ENCODE results near the gene COG8.
A peak's percentile ranks its signal among the peaks of the same experiment; 100 is the strongest.
"Not testable (repeated sequence)": the region's sequence is repeated elsewhere in the genome, so short reads cannot be mapped to it uniquely, and the experiment has no call there.

The COG8 gene

GRCh38 chr16:69318177-69318910 lies 21.0 kb downstream of the COG8 start:
- DNase-seq = no peak

GRCh38 chr16:69316595-69317034 lies 22.7 kb downstream of the COG8 start:
- DNase-seq = no peak

GRCh38 chr16:69315486-69316311 lies 23.7 kb downstream of the COG8 start:
- no peak for DNase-seq

GRCh38 chr16:69314534-69314933 lies 24.8 kb downstream of the COG8 start:
- DNase-seq = no peak

DNA sequence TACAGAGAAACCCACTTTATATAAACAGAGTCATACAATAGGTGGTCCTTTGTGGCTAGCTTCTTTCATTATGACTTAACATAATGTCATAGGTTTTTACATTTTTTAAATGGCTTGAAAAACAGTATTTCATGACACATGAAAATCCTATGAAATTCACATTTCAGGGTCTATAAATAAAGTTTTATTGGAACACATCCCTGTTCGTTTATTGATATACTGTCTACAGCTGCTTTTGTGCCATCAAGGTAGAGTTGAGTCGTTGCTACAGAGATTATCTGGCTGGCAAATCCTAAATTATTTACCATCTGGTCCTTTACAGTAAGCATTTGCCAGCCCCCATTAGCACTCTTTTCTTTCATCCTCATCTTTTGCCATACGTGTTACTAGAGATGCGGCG lies 25.9 kb downstream of the COG8 start:
- no peak for DNase-seq

GRCh38 chr16:69311533-69312387 lies 27.6 kb downstream of the COG8 start:
- no peak for DNase-seq

DNA sequence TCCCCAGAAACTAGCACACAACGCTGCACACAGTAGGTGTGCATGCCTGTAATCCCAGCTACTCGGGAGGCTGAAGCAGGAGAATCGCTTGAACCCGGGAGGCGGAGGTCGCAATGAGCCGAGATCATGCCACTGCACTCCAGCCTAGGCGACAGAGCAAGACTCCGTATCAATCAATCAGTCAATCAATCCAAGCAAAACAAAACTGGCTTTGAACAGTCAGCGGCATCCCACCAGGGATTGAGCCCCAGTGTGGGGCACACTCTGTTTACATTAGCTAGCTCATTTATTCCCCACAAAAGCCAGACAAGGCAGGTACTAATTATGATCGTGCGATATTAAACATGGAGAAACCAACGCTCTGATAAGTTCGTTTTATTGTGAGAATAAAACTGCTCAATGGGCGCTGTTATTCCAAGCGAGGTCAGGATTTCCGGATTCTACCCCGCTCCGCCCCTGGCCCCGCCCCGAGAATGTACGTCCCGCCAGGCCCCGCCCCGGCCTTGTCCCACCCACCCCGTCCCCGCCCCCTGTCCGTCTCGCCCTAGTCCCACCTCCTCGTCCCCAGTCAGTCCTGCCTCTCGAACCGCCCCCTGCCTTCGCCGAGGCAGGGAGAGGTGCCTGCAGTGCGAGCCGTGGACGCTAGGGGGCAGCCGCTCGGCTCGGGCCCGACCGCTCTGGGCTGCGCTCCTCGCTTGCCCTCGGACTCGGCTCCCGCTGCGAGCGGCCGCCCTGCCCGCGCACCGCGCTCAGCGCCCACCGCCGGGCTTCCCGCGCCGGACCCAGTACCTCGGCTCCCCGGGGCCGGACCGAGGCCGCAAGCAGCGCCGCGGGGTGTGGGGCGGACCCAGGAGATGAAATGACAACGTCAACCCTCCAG lies 28.5 kb downstream of the COG8 start, which contains the start of gene VPS4A:
VPS4A (plus strand) TSS at position 698 of the 880 bp plus-strand sequence; CDS start at position 860, 162 bp downstream.
- peak; percentile 98 for DNase-seq

- DNase-seq = no peak
Measured at GRCh38 chr16:69309316-69309715, 30.0 kb downstream of the COG8 start.

GRCh38 chr16:69307856-69308255 lies 31.5 kb downstream of the COG8 start:
- DNase-seq = no peak

- DNase-seq = no peak
Measured at GRCh38 chr16:69307091-69307490, 32.3 kb downstream of the COG8 start.

DNA sequence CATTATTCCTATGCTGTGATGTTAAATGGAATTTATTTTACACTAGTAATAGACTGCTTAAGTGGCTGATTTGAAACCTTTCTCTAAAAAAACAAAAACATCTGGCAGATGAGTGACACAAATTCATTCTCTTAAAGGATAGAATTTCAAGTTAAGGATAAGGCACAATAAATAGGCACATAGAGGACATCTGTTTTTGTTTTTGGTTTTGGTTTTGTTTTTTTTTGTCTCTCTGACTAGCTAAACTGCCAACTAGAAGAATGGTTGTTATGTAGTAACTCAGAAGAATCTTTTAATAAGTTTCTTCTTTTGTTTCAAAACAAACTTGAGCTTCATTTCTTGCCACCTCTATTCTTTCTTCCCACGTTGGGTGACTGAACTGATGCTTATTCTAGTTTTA lies 33.3 kb downstream of the COG8 start:
- DNase-seq = no peak

DNA sequence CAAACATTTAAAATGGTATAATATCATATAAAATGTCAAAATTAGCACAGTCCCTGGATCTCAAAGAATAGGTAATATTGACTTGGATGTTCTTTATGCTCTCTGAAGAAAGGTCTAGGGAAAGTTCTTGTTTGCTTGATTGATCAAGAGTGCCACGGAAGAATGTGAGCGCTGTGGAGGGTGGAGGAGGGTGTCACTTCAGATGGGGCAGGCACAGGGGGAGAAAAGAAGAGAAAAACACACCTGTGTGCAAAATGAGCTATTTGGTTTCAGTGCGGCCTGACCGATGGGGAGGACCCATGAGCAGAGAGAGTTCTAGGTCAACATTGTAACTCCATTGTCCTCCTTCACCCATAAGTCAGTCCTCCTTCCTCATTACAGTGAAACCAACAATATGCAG lies 37.1 kb downstream of the COG8 start:
- DNase-seq = no peak

GRCh38 chr16:69301861-69302260 lies 37.5 kb downstream of the COG8 start:
- no peak for DNase-seq

GRCh38 chr16:69301187-69301586 lies 38.2 kb downstream of the COG8 start:
- no peak for DNase-seq

GRCh38 chr16:69298261-69298660 lies 41.1 kb downstream of the COG8 start:
- DNase-seq = no peak

- DNase-seq = not testable (repeated sequence)
Measured at GRCh38 chr16:69296771-69297170, 42.6 kb downstream of the COG8 start.

- no peak for DNase-seq
Measured at GRCh38 chr16:69294051-69294450, 45.3 kb downstream of the COG8 start.

DNA sequence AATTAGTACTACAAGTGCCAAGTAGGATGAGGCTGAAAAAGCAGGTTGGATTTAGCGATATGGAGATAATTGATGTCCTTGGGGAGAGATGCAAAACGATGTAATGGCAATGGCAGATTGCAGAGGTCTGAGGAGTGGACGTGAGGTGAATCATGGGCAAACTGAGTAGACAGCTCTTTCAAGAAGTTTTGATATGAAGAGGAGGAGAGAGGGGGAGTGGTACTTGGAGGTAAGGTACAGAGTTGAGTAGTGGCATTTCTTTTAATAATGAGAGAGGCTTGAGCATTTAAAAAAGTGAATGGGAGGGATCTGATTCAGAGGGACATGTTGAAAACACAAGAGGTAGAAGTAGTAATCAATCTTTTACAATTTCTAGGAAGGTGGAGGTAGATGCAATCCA lies 46.0 kb downstream of the COG8 start:
- no peak for DNase-seq

GRCh38 chr16:69291657-69292056 lies 47.7 kb downstream of the COG8 start:
- not testable (repeated sequence) for DNase-seq

DNA sequence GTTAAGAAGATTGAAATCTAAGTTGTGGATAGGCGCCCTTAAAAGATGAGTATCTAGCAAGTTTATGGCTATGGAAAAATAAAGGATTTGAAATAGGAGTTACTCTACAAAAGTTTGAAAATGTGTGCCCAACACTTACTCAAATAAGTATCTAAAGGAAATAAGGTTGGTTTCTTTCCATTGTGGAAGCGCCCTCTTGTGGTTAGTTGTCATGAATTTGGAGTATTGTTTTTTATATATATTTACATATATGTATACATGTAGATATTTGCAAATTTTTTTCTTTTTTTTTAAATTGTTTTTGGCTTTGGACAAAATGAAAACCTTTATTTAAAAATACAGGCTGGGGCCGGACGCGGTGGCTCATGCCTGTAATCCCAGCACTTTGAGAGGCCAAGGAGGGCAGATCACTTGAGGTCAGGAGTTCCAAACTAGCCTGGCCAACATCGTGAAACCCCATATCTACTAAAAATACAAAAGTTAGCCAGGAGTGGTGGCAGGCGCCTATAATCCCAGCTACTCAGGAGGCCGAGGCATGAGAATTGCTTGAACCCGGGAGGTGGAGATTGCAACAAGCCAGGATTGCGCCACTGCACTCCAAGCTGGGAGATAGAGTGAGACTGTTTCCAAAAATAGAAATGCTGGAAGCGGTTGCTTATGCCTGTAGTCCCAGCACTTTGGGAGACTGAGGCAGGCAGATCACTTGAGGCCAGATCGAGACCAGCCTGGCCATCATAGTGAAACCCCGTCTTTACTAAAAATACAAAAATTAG lies 52.2 kb downstream of the COG8 start:
- no peak for DNase-seq

DNA sequence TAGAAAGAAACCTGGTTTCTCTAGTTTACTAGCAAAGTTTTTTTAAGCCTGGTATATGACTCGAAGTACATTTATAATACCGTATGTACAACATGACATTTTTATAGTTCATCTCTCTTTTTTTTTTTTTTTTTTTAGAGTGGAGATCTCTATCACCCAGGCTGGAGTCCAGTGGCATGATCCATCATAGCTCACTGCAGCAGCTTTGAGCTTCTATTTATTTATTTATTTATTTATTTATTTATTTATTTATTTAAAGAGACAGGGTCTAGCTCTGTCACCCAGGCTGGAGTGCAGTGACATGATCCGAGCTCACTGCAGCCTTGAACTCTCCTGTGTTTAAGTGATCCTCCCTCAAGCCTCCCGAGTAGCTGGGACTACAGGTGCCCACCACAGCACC lies 54.1 kb downstream of the COG8 start:
- DNase-seq = no peak
